GM18499 (cell line): ENCODE data around the gene ARL6.

Experiments
- ATAC-seq: cut with Tn5 transposase; IDR thresholded peaks from one replicate; pipeline ENCODE4 v1.9.1; 2021; ENCODE audit warnings: moderate number of reproducible peaks; ENCODE audit not compliant: insufficient read depth, unreplicated experiment

ARL6 gene

GRCh38 chr3:97764407-97765238 lies at the start of gene ARL6:
Gene ARL6, plus strand, starts transcription at chr3:97764758. Its CDS starts 3,350 bp downstream, at chr3:97768108.
- ATAC-seq: peak; percentile 90

- ATAC-seq: peak; percentile 84
Measured at GRCh38 chr3:97719156-97719821, 45.3 kb upstream of the ARL6 start.

DNA sequence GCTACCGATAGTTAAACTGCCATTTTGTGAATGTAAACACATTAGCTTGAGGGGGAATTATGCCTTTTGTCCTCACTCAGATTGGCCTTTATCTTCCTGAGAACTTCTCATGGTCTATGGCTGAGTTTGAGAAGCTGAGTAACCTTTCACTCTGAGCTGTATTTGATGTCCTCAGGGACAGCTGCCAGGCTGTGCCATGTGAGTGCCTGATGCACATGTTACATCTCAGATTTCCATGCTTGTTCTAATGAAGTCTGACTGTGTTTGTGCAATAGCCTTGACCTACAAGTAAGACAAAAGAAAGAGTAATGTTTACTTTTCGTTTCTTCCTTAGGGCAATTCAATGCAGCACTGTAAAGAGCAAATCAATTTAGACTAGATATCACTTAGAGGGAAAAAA lies 44.1 kb upstream of the ARL6 start:
- no peak for ATAC-seq

DNA sequence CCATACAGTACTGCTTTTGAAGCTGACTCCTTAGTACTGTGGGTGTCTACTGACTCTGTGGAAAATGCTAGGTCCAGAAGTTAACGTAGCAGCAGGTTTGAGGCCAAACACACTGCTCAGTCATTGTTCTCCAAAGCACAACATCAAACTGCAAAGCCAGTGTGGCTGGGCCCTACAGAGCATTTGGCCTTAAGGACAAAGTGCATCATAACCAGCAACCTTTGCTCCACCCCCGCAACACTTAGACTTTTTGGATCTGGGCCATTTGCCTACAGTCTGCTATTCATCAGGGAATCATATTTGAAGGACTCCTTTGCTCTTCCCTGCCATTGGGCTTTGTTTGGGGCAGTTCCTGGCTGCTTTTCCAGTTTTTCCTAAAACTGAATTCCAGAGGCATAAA lies 43.1 kb upstream of the ARL6 start:
- no peak for ATAC-seq

DNA sequence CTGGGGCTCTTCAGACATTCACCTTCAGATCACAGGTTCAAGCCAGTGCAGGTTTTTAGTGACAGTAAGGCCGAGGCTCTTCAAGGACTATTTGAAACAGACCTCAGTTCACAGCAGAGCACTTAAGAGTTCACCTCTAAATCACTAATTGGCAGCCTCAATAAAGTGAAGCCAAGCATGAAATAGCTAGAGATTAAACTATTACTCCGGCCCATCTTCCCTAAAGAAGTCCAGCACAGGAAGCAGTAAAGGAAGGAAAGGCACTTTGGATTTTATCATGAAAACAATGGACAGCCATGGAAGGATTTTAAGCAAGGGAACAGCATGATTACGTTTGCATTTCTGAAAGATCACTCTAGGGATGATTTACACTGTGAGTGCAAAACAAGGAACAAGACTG lies 27.6 kb upstream of the ARL6 start:
- ATAC-seq: no peak

GRCh38 chr3:97738761-97739160 lies 25.8 kb upstream of the ARL6 start:
- no peak for ATAC-seq

GRCh38 chr3:97742036-97742435 lies 22.5 kb upstream of the ARL6 start:
- no peak for ATAC-seq

DNA sequence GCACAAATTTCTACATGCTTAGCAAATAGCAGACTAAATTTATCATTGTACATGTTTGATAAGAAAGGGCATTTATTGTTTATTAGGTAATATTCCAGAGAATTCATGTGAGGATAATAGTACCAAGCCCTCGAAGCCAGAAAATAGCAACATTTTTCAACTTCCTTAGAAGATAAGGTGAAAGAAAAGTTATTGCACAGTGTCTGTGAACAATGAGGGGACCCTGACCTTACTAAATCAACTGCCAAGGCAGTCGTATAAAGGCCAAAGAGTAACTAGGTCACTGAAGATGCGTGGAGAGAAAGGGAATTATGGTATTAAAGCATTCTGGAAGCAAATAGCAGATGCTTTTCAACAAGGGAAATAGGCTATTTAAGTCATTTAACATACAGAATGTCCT lies 20.3 kb upstream of the ARL6 start:
- ATAC-seq: no peak

DNA sequence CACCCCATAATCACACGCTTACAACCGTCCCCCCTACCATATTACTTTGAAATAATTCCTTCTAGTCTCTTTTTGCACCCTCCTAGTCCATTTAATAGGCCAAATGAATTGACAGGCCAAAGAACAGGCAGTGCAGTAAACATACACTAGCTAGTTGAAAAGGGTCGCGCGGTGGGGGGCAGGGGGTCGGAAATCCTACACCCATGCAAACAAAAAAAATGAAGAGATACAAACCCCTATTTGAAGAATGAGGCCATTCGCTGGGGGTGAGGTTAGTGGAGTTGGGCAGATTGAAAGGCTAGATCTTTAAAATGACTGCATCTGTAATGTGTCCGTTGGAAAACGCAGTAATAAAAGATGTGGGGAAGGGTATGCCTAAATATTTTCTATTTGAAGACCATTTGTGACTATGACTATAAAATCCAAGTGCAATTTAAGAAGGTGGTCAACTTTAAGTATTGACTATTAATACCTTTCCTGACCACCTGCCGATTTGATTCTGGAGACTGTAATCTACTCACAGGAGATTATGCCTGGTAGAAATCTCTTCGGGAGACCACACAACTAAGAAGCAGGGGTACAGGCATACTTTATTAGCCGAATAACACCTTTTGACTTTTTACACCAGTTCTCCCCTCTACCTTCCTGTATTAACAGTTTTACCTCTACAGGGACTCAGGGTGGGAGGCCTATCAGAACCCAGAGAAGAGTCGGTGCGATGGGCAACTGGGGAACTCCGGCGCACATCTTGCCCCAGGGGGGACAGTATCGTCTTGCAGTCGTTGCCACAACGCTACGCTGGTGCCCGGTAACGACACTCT lies 762 bp upstream of the ARL6 start:
- no peak for ATAC-seq

DNA sequence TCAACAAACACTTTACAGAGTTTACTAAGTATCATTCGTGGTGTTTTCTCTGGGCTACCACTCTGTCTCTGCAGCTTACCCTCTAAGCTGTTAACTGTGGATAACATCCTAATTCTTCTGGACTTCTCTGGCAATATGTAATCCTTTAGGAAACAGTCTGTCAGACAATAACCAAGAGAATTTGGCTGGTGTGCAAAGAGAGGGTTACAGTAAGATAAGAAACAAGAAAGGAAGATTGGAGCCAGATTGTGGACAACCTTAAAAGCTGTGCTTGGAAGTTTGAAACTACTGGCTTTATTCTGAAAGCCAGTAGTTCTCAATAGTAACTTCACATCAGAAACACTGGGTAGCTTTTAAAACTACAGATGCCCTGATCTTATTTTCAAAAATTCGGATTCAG lies 778 bp downstream of the ARL6 start:
- ATAC-seq: no peak

- no peak for ATAC-seq
Measured at GRCh38 chr3:97772926-97773325, 8.4 kb downstream of the ARL6 start.

DNA sequence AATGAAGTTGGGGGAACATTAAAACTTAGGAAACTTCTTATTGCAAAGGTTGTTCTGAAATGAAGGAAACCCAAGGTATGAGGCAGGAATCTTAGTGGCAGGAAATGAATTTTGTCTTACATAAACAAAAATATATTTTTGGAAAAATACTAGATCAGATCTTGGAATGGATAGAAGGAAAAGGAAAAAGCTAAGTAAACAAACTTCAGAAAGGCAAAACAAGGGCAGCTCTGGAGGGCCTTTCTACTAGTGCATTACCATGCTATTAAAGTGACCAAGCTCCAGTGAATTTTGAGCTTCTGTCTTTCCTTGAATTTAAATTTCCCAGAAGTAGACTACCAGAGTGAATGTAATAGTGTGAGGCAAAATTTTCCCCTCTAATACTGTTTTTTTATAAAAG lies 13.6 kb downstream of the ARL6 start:
- no peak for ATAC-seq

DNA sequence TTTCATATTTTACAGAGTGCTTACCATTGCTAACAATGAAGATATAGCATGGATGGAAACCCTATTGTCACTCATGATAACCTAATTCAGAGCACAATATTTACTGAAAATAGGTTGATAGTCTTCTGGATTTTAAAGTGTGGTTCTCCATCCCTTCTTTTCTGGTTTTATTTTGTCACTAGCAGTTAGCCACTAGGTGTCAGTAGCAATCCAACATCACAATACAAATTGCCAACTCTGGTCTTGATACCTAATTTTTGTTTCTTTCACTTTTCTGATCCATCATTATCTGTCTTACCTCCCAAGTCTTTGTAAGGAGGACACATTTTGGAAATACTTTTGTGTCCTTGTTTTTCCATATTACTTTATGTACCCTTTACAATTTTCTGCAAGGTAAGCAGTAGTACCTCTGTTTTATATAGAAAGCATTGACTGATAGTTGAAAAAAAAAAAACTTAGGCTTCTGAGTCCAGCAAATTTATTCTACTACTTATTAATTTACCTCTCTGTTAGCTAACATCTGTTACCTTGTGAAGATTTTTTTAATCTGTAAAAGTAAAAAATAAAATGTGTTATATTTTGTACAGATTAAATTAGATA lies 29.0 kb downstream of the ARL6 start:
- ATAC-seq: no peak

DNA sequence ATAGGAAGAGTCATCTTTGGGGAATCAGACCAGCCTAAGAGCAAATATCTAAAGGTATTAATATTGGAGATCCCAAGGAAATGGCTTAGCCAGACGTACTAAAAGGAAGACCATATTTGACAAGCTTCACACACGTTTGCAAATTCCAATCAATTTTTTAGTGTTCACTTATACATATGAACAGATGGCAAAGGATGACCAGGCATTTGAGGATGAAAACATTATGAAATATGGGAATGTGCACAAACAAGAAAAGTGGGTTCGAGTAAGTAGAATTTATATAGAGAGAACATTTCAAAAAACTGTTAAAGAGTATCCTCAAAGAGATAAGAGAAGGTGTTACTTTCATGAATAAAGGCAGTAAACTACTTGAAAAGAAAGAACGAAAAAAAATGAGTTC lies 31.4 kb downstream of the ARL6 start:
- ATAC-seq: no peak

DNA sequence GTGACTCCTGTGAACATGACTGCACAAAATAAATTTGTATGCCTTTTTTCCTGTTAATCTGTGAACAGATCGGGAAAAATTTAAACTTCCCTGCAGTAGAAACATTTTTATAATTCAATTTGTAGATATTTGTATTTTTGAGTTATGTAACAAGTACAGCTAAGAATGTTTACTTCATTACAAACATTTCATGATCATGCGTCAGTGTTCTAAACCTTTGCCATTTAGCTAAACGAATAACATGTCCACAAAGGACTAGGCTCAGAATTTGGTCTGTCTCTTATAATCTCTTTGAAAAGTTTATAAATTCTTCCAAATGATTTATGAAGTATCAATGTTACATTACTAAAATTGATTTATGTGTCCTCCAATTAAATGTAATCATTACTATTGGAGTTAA lies 39.9 kb downstream of the ARL6 start:
- no peak for ATAC-seq

DNA sequence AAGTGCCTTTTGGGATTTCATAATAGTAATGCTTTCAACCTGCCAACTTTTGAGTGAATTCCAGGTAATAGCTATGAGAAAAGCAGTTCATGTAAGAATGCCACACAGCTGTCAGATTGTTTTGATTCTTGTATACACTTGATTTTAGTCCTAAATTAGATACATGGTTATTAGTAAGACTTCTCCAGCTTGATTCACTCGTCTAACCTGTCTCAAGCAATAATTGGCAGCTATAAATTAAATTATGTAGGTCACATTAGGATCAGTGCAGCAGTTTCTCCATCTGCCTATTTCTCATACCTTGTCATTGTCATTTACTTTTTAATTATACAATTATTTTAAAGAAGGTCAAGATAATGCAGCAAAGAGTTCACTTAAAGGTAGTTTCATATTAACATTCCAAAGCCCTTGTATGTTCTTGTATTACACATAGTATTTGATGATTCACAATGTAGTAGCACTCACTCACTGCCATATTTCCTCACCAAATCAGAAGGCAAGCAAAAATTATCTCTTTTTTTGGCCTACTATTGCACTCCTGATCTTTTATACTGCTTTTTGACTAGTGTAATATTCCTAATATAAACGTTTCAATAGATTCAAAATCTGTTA lies 46.3 kb downstream of the ARL6 start:
- ATAC-seq: no peak

DNA sequence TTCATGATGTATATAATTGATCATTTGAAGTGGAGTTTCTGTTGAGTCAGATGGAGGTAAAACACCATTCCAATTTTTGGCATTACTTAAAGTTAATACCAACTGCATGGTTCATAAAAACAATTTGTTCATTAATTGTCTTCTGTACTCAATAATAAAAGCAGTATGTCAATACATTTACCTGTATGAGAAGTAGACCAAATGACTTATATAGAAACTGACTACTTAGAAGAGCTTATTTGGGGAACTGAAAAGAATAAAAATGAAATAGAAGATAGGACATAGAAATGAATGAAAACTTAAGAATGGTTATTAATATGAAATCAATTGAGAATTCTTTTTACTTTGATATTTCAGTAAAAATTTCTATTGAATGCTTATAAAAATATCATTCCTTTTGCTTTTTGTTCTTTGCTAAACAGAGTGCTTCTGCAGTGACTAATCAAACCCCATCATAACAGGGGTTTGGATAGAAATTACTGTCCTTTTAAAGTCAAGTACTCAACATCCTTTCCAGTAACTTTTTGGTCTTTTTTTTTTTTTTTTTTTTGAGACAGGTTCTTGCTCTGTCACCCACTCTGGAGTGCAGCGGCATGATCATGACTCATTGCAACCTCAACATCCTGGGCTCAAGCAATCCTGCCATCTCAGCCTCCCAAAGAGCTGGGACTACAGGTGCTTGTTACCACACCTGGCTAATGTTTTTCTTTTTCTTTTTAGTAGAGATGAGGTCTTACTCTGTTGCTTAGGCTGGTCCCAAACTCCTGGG lies 50.8 kb downstream of the ARL6 start:
- ATAC-seq: peak; percentile 61

DNA sequence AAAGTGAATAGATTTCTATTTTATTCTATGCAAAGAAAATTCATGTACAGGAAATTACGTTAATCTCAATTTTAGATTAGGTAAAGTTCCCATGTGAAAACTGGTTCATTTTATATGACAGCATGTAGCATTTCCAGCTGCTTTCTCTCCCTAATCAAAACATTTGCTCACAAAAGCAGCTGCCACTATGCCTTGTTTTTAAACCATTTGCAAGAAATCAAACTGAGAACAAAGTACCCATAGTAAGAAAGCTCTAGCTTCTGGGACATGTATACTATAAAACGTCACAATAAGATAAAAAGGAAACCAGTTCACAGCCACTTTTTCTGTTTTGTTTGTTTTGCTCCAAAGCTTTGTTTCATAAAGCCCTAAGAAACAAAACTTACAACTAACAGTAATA lies 52.3 kb downstream of the ARL6 start:
- ATAC-seq: no peak

- ATAC-seq: no peak
Measured at GRCh38 chr3:97817965-97818364, 53.4 kb downstream of the ARL6 start.

- no peak for ATAC-seq
Measured at GRCh38 chr3:97820780-97821179, 56.2 kb downstream of the ARL6 start.
